ENCODE data around the gene SORCS3. TPM values are rescaled to one million over a fixed set of nuclear protein-coding genes. Genes with fewer than 3 reads are reported as not detected.

Gene SORCS3
- total RNA-seq, 1 experiment from 2014 or later, result 0.04 TPM

- H4K8ac ChIP-seq (replicated peaks; ENCODE audit: insufficient read length, low read depth, low read length), result no peak overlapping the region
- no peak overlapping the region for H4K5ac ChIP-seq (ENCODE audit: insufficient read length, low read depth, low read length)
- H3K9ac ChIP-seq (ENCODE audit: extremely low read depth, insufficient read length, low read length), result no peak overlapping the region
- no peak overlapping the region for H3K27ac ChIP-seq (ENCODE audit: insufficient read length, low read depth, low read length)
- no peak overlapping the region for H4K91ac ChIP-seq (ENCODE audit: insufficient read length, low read depth, low read length)
- H2BK5ac ChIP-seq (ENCODE audit: insufficient read length, low read length), result no peak overlapping the region
- no peaks in the 10 kb centered on the region for H3K79me2 ChIP-seq (ENCODE audit: insufficient read depth, low read length)
- H3K79me1 ChIP-seq (ENCODE audit: insufficient read depth, low read depth, low read length, poor library complexity, severe bottlenecking), result no peaks in the 10 kb centered on the region
- H3K9me3 ChIP-seq (ENCODE audit: control insufficient read depth, low read depth, low read length), result no peaks in the 10 kb centered on the region
- no peak overlapping the region for H3K14ac ChIP-seq (ENCODE audit: insufficient read depth, low read length)
- no peaks in the 10 kb centered on the region for H4K20me1 ChIP-seq (ENCODE audit: control insufficient read depth, insufficient read depth, insufficient read length)
- H3K27me3 Mint-ChIP-seq (ENCODE audit: low read depth), result no peaks in the 10 kb centered on the region; the same call in none of the 2 replicates
- no peaks in the 10 kb centered on the region for H3K27me3 ChIP-seq (ENCODE audit: insufficient read depth, low read length)
- H2AK5ac ChIP-seq (ENCODE audit: insufficient read length, low read length), result no peak overlapping the region
- no peaks in the 10 kb centered on the region for H3K9me3 Mint-ChIP-seq
- H3K4me1 ChIP-seq (ENCODE audit: insufficient read depth, low read length), result no peaks in the 10 kb centered on the region
- no CpG with 5 or more reads among the region's 1 CpG for WGBS (ENCODE audit: extremely low coverage, insufficient read length, low lambda C conversion rate)
- no peak overlapping the region for H2BK20ac ChIP-seq (ENCODE audit: low read depth, low read length, poor library complexity, severe bottlenecking)
- H3K4me1 Mint-ChIP-seq, result peaks cover 12 to 17% of the 10 kb centered on the region in 2 experiments
- H3K4me3 Mint-ChIP-seq, result no peak overlapping the region
- H2BK12ac ChIP-seq (ENCODE audit: insufficient read length, low read depth, low read length), result no peak overlapping the region
- H3T11ph ChIP-seq (ENCODE audit: low read length), result no peak overlapping the region
- H3K23ac ChIP-seq (ENCODE audit: insufficient read length, low read depth, low read length), result no peak overlapping the region
- no peak overlapping the region for H3K56ac ChIP-seq (ENCODE audit: insufficient read length, low read depth, low read length)
- no peak for DNase-seq
- H3K4me2 ChIP-seq (ENCODE audit: insufficient read depth, insufficient read length, low read length), result no peak overlapping the region
- no peak overlapping the region for H2BK120ac ChIP-seq (ENCODE audit: low read depth, low read length, poor library complexity, severe bottlenecking)
- H2AFZ ChIP-seq (ENCODE audit: low read length), result no peak overlapping the region
- H3K18ac ChIP-seq (ENCODE audit: insufficient read length, low read depth, low read length), result no peak overlapping the region
- H3K27ac Mint-ChIP-seq, result no peak overlapping the region
- no peaks in the 10 kb centered on the region for H3K23me2 ChIP-seq (ENCODE audit: insufficient read length, low read depth, low read length, poor library complexity, severe bottlenecking)
- TF ChIP-seq, protein P1, sequence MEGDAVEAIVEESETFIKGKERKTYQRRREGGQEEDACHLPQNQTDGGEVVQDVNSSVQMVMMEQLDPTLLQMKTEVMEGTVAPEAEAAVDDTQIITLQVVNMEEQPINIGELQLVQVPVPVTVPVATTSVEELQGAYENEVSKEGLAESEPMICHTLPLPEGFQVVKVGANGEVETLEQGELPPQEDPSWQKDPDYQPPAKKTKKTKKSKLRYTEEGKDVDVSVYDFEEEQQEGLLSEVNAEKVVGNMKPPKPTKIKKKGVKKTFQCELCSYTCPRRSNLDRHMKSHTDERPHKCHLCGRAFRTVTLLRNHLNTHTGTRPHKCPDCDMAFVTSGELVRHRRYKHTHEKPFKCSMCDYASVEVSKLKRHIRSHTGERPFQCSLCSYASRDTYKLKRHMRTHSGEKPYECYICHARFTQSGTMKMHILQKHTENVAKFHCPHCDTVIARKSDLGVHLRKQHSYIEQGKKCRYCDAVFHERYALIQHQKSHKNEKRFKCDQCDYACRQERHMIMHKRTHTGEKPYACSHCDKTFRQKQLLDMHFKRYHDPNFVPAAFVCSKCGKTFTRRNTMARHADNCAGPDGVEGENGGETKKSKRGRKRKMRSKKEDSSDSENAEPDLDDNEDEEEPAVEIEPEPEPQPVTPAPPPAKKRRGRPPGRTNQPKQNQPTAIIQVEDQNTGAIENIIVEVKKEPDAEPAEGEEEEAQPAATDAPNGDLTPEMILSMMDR (conservative IDR thresholded peaks at IDR 0.05), result no peak
- no peak overlapping the region for H3K4ac ChIP-seq (ENCODE audit: low read depth, low read length)
- H2BK15ac ChIP-seq (ENCODE audit: low read depth, low read length), result no peak overlapping the region; the same call in 1 of the 2 replicates
- no peaks in the 10 kb centered on the region for H3K36me3 Mint-ChIP-seq (ENCODE audit: insufficient read depth in 1 of 3, low read depth in 3 of 3)
Observed at GRCh38 chr10:104658067-104658466, 17.0 kb downstream of the SORCS3 start.

Measured in H9 (cell line).